ENCODE measurements around the gene NTNG2. TPM values are rescaled to one million over a fixed set of nuclear protein-coding genes. Genes with fewer than 3 reads are reported as not detected.
A peak's percentile ranks its signal among the peaks of the same experiment; 100 is the strongest.

NTNG2 gene
- total RNA-seq, 1 donor from 2014 or later: 6.2 TPM

DNA sequence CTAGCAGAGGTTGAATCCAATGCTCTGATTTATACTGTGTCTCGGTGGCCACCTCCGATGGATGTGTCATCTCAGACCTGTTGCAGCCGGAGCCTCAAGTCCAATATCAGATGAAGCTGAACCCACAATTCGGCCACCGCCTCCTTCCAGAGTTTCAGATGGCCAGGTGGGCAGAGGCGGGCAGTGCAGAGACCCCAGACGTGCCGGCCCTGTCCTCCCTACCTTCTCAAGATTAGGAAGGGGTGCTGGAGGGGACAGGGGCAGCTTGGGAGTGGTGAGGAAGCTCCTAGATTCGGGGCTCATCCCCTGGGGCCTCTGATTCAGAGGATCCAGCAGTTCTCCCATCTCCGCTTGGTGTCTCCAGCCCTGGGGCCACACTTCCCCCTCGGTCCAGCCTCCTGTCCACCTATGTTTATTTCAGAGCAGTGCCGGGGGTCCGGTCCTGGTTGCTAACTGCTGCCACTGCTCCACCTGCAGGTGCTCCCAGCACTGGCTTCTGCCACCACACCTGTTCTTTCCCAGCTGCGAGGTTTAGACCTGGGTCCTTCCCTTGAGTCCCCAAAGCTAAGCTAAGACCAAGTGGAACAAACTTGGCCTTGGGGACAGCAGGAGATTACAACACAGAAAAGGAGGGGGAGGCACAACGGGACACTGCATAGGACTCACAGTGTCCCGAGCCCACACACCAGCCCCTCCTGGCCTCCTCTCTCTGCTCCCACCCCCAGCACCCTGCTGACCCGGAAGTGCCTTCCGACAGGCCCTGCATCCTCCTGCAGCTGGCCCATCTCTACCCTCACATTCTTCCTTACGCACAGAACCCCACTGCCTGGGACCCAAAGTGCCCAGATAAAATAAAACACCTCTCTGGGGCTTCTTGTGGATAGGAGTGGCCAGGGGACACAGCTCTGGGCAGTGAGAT is 81.6 kb downstream of the NTNG2 start:
- no peak overlapping the region for H3K4me3 Mint-ChIP-seq (ENCODE audit: unreplicated experiment)
- H3K4me1 Mint-ChIP-seq (ENCODE audit: unreplicated experiment): peaks cover 45% of the 10 kb centered on the region
- H3K27me3 Mint-ChIP-seq (ENCODE audit: unreplicated experiment): peaks cover 6% of the 10 kb centered on the region
- no peaks in the 10 kb centered on the region for H3K9me3 Mint-ChIP-seq (ENCODE audit: unreplicated experiment)
- no peaks in the 10 kb centered on the region for H3K36me3 Mint-ChIP-seq (ENCODE audit: unreplicated experiment)
- no peak for TF ChIP-seq CTCF (IDR thresholded peaks at IDR 0.05)
- no peak overlapping the region for H3K27ac Mint-ChIP-seq (ENCODE audit: unreplicated experiment)
- peak; percentile 83 for DNase-seq (ENCODE audit: extremely low spot score, unreplicated experiment)

DNA sequence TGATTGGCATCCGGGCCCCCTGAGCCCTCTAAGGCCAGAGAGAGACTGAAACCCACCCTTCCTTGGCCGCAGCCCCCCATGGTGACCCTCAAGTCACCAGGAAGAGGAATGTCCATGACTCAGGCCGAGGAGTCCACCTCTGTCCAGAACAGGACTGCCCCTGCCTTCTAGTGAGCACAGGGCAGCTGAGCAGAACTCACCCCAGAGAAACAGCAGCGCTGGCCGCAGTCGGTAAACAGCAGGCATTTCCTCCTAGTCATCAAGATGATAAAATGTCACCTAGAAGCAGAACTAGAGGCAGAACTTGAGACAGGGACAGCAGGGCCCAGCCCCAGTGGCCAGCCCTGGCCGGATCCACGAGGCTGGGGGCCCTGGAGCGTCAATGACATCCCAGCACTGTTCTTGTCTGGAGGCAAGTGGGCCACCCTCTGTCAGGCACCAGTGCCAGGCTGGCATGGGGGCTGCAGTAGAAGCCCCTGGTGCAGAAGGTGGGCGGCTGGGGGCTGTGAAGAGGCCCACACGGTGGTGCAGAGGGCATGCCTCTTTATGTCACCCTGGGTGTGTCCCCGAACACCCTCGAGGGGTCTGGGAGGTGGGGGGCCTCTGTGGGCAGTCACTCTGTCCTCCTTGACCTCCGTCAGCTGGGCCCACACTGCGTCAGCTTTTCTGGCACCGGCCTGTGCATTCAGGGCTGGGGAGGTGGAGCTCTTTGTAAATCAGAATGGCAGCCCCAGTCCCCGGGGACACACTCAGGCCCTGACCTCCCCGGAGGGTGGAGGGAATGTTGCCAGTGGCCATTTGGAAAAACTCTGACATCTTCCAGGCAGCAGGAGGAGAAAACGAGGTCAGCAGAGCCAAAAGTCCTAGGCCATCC is 83.0 kb downstream of the NTNG2 start:
- H3K4me3 Mint-ChIP-seq (ENCODE audit: unreplicated experiment): peak overlapping the region; percentile 8
- H3K27ac Mint-ChIP-seq (ENCODE audit: unreplicated experiment): peak overlapping the region; percentile 4
- no peak for DNase-seq (ENCODE audit: extremely low spot score, unreplicated experiment)
- no peaks in the 10 kb centered on the region for H3K9me3 Mint-ChIP-seq (ENCODE audit: unreplicated experiment)
- no peaks in the 10 kb centered on the region for H3K36me3 Mint-ChIP-seq (ENCODE audit: unreplicated experiment)
- H3K4me1 Mint-ChIP-seq (ENCODE audit: unreplicated experiment): peaks cover 45% of the 10 kb centered on the region
- TF ChIP-seq CTCF (IDR thresholded peaks at IDR 0.05): no peak
- H3K27me3 Mint-ChIP-seq (ENCODE audit: unreplicated experiment): peaks cover 6% of the 10 kb centered on the region

DNA sequence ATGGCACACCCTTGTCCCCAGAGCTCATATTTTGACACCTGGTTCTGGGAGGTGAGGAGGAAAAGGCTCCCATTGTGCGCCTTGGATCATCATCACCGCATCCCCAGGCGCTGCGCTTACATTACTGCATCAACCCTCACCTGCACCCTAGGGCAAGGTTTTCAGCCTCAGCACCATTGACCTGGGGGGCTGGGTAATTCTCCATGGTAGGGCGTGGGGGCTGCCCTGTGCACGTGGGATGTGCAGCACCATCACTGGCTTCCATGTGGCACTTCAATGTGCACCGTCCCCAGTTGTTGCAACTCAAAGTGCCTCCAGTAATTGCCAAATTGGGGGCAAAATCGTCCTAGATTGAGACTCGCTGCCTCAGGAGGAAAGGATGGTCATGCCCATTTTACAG is 83.6 kb downstream of the NTNG2 start:
- H3K36me3 Mint-ChIP-seq (ENCODE audit: unreplicated experiment): no peaks in the 10 kb centered on the region
- DNase-seq (ENCODE audit: extremely low spot score, unreplicated experiment): no peak
- TF ChIP-seq CTCF (IDR thresholded peaks at IDR 0.05): no peak
- H3K4me1 Mint-ChIP-seq (ENCODE audit: unreplicated experiment): peaks cover 45% of the 10 kb centered on the region
- H3K9me3 Mint-ChIP-seq (ENCODE audit: unreplicated experiment): no peaks in the 10 kb centered on the region
- no peak overlapping the region for H3K4me3 Mint-ChIP-seq (ENCODE audit: unreplicated experiment)
- no peak overlapping the region for H3K27ac Mint-ChIP-seq (ENCODE audit: unreplicated experiment)
- peaks cover 6% of the 10 kb centered on the region for H3K27me3 Mint-ChIP-seq (ENCODE audit: unreplicated experiment)

DNA sequence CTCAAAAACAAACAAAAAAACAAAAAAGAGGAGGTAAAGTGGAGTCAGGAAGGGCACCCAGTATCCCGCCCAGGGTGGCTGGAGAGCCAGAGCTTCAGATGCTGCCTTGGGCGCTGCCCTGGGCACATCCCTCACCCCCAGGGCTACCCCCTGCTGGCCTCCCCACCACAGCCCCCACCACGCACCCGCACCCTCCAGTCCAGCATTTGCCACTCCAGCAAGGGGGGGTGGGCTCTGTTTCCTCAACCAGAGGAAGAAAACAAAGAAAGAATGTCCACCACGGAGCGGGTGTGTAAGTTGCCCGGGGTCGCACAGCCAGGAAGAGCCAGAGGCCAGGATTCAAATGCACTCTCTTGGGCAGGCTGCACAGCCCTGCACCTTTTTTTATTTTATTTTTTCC is 86.1 kb downstream of the NTNG2 start:
- DNase-seq (ENCODE audit: extremely low spot score, unreplicated experiment): no peak
- H3K27ac Mint-ChIP-seq (ENCODE audit: unreplicated experiment): no peak overlapping the region
- no peaks in the 10 kb centered on the region for H3K27me3 Mint-ChIP-seq (ENCODE audit: unreplicated experiment)
- H3K9me3 Mint-ChIP-seq (ENCODE audit: unreplicated experiment): peaks cover 4% of the 10 kb centered on the region
- no peaks in the 10 kb centered on the region for H3K36me3 Mint-ChIP-seq (ENCODE audit: unreplicated experiment)
- peaks cover 35% of the 10 kb centered on the region for H3K4me1 Mint-ChIP-seq (ENCODE audit: unreplicated experiment)
- no peak overlapping the region for H3K4me3 Mint-ChIP-seq (ENCODE audit: unreplicated experiment)
- no peak for TF ChIP-seq CTCF (IDR thresholded peaks at IDR 0.05)

DNA sequence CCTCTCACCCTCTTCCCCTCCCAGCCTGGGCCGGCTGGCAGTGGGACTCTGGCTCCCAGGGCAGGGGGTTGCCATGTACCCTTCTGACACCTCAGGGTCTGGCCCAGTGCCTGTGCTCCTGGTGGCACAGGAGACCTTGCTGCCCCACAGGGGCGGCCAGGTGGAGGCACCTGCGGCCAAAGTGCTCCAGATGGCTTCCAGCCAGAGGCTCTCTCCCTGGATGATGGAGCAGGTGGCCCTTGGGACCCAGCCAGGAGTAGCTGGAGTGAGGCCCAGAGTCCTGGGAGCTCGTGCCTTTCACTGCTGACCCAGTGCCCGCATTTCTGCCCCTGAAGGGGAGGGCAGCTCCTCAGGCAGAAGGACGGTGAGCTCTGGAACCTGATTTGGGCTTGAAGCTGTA is 87.3 kb downstream of the NTNG2 start:
- H3K9me3 Mint-ChIP-seq (ENCODE audit: unreplicated experiment): peaks cover 4% of the 10 kb centered on the region
- DNase-seq (ENCODE audit: extremely low spot score, unreplicated experiment): no peak
- H3K36me3 Mint-ChIP-seq (ENCODE audit: unreplicated experiment): no peaks in the 10 kb centered on the region
- TF ChIP-seq CTCF (IDR thresholded peaks at IDR 0.05): no peak
- no peaks in the 10 kb centered on the region for H3K27me3 Mint-ChIP-seq (ENCODE audit: unreplicated experiment)
- H3K4me1 Mint-ChIP-seq (ENCODE audit: unreplicated experiment): peaks cover 32% of the 10 kb centered on the region
- H3K27ac Mint-ChIP-seq (ENCODE audit: unreplicated experiment): no peak overlapping the region
- H3K4me3 Mint-ChIP-seq (ENCODE audit: unreplicated experiment): no peak overlapping the region

All from osteocyte (in vitro differentiated cells).